ENCODE data around the gene VEZT.
"Not testable (repeated sequence)": the region's sequence is repeated elsewhere in the genome, so short reads cannot be mapped to it uniquely, and the experiment has no call there.

The VEZT gene

GRCh38 chr12:95217377-95218149 lies at the start of gene VEZT, which contains the start of gene FGD6:
Gene VEZT, plus strand, starts transcription at chr12:95217807. Its CDS starts 44 bp downstream, at chr12:95217851.
Gene FGD6, minus strand, starts transcription at chr12:95217467. Its CDS starts 227 bp downstream, at chr12:95217240.
- DNase-seq = peak; percentile 88 to 100 (median 99)

GRCh38 chr12:95168746-95169145 lies 48.9 kb upstream of the VEZT start:
- no peak for DNase-seq

GRCh38 chr12:95169368-95169767 lies 48.2 kb upstream of the VEZT start:
- DNase-seq = no peak

- peak in 1 of 56 donors; percentile 12 for DNase-seq
Observed at GRCh38 chr12:95173392-95174251, 44.0 kb upstream of the VEZT start.

- no peak for DNase-seq
Observed at GRCh38 chr12:95177201-95177768, 40.3 kb upstream of the VEZT start.

GRCh38 chr12:95178136-95178535 lies 39.5 kb upstream of the VEZT start:
- DNase-seq = no peak

GRCh38 chr12:95179011-95179410 lies 38.6 kb upstream of the VEZT start:
- DNase-seq = no peak

GRCh38 chr12:95181103-95181502 lies 36.5 kb upstream of the VEZT start:
- DNase-seq = no peak

GRCh38 chr12:95182868-95183415 lies 34.7 kb upstream of the VEZT start:
- DNase-seq = no peak

GRCh38 chr12:95184121-95184520 lies 33.5 kb upstream of the VEZT start:
- no peak for DNase-seq

- DNase-seq = no peak
Observed at GRCh38 chr12:95185072-95185471, 32.5 kb upstream of the VEZT start.

- DNase-seq = no peak
Observed at GRCh38 chr12:95185854-95186253, 31.8 kb upstream of the VEZT start.

GRCh38 chr12:95187865-95188415 lies 29.7 kb upstream of the VEZT start:
- DNase-seq = no peak

- DNase-seq = no peak
Observed at GRCh38 chr12:95191060-95191696, 26.4 kb upstream of the VEZT start.

- no peak for DNase-seq
Observed at GRCh38 chr12:95192271-95192670, 25.3 kb upstream of the VEZT start.

- no peak for DNase-seq
Observed at GRCh38 chr12:95193139-95193538, 24.5 kb upstream of the VEZT start.

GRCh38 chr12:95195122-95195521 lies 22.5 kb upstream of the VEZT start:
- no peak for DNase-seq

GRCh38 chr12:95196875-95197569 lies 20.6 kb upstream of the VEZT start:
- not testable (repeated sequence) for DNase-seq

GRCh38 chr12:95197636-95198035 lies 20.0 kb upstream of the VEZT start:
- no peak for DNase-seq

- DNase-seq = no peak
Observed at GRCh38 chr12:95198914-95199313, 18.7 kb upstream of the VEZT start.

Measured in nucleus accumbens (tissue), 56 donors.